Stromal cell of bone marrow (primary cell): ENCODE measurements around the gene ANKRD13D.
A peak's percentile ranks its signal among the peaks of the same experiment; 100 is the strongest.

Source experiments
- DNase-seq: peaks from one replicate; pipeline ENCODE4 v3.0.0-alpha.2; 2012; ENCODE audit warnings: low read depth

The ANKRD13D gene

GRCh38 chr11:67303132-67303834 is 14.2 kb downstream of the ANKRD13D start, which contains the start of gene SSH3:
Gene SSH3 (plus strand): TSS chr11:67303530. CDS start chr11:67303626, 96 bp downstream.
- peak; percentile 24 for DNase-seq

- no peak for DNase-seq
Observed at GRCh38 chr11:67303835-67304411, 14.8 kb downstream of the ANKRD13D start.

GRCh38 chr11:67304511-67305113 is 15.5 kb downstream of the ANKRD13D start:
- no peak for DNase-seq

GRCh38 chr11:67306769-67307544 is 17.9 kb downstream of the ANKRD13D start:
- no peak for DNase-seq

GRCh38 chr11:67307545-67308001 is 18.5 kb downstream of the ANKRD13D start:
- DNase-seq = no peak

- DNase-seq = no peak
Observed at GRCh38 chr11:67308031-67308866, 19.1 kb downstream of the ANKRD13D start.

- DNase-seq = no peak
Observed at GRCh38 chr11:67309166-67309565, 20.1 kb downstream of the ANKRD13D start.

- no peak for DNase-seq
Observed at GRCh38 chr11:67309661-67310061, 20.6 kb downstream of the ANKRD13D start.

GRCh38 chr11:67310246-67311050 is 21.3 kb downstream of the ANKRD13D start:
- DNase-seq = no peak

- DNase-seq = no peak
Observed at GRCh38 chr11:67311051-67311555, 22.0 kb downstream of the ANKRD13D start.

- DNase-seq = no peak
Observed at GRCh38 chr11:67311556-67312082, 22.5 kb downstream of the ANKRD13D start.

GRCh38 chr11:67312187-67313021 is 23.3 kb downstream of the ANKRD13D start:
- DNase-seq = no peak

GRCh38 chr11:67313125-67313890 is 24.2 kb downstream of the ANKRD13D start:
- DNase-seq = no peak

- no peak for DNase-seq
Observed at GRCh38 chr11:67314218-67314617, 25.1 kb downstream of the ANKRD13D start.

- DNase-seq = no peak
Observed at GRCh38 chr11:67315325-67315909, 26.3 kb downstream of the ANKRD13D start.

- no peak for DNase-seq
Observed at GRCh38 chr11:67316882-67317204, 27.7 kb downstream of the ANKRD13D start.

GRCh38 chr11:67317205-67317887 is 28.2 kb downstream of the ANKRD13D start:
- peak; percentile 86 for DNase-seq
